Stimulated activated CD4-positive, alpha-beta T cell treated with anti-CD3 and anti-CD28 coated beads, Interleukin-1b, Interleukin-23, amount 100 ng/mL, for 1 hour (primary cell): ENCODE measurements around the gene USP21.

Experiments used
- DNase-seq, 2 donors: peaks; one replicate each; pipeline ENCODE4 v3.0.0-alpha.2; 2020; ENCODE audit warnings: low read depth in 2 of 2

The USP21 gene

DNA sequence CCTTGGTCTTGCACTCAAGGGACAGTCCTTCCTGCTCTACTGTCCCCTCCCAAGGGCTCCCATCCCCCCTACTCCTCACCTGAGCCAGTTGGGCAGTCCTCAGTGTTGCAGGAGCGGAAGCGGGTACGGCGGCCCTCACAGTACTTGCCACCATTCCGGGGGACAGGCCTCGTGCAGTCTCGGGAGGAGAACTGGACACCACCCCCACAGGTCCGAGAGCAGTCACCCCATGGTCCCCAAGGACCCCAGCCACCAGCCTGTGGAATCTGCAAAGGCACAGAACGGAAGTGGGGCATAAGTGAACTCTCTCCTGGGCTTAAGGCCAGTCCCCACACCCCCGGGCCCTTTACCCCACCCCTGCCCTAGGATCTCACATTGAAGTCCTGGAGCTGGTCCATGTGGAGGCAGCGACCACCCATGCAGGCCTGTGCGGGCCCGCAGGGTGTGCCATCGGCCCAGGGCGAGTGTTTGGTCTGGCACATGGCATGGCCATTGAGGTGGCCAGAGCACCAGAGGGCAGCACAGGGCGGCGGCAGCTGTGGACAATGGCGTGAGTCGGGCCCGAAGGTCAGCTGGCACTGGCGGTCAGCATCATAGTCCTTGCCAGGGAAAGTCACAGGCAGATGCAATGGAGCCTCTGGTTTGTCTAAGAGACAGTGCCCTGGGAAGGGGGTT is 34.4 kb downstream of the USP21 start:
- no peak for DNase-seq

DNA sequence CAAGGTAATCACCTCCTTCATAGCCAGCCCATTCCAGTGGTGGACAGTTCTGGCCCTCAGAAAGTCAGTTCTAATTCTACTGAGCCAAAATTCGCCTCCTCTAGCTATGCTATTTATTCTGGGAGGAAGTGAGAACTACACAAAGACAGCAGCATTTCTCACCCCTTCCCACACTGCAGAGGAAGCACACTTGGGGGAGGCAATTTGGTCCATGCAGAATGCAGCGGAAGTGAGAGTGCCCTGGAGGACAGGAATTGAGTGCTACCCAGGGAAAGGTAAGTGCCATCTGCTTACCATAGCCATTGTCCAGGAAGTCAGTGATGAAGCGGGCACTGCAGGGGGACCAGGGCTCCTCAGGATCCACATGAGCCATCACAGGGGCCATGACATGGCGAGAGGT is 35.9 kb downstream of the USP21 start:
- no peak for DNase-seq

DNA sequence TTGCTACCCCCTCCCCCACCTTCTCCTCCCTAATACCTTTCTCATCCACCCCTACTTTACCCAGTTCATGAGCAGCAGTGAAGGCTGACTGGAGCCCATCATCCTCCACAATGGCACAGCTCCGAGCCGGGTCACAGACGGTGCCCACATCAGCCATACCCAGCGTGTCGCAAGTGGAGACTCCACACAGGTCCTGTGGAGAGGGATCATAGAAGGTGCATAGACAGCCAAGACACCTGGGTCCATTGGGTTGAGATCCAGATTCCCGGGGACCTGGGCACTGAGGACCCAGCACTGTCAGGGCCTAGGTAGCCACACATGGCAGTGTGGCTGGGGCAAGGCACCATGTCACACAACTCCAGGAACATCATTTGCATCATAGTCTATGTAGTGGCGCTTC is 36.8 kb downstream of the USP21 start:
- no peak for DNase-seq

GRCh38 chr1:161196521-161197451 is 37.5 kb downstream of the USP21 start:
- DNase-seq = no peak

DNA sequence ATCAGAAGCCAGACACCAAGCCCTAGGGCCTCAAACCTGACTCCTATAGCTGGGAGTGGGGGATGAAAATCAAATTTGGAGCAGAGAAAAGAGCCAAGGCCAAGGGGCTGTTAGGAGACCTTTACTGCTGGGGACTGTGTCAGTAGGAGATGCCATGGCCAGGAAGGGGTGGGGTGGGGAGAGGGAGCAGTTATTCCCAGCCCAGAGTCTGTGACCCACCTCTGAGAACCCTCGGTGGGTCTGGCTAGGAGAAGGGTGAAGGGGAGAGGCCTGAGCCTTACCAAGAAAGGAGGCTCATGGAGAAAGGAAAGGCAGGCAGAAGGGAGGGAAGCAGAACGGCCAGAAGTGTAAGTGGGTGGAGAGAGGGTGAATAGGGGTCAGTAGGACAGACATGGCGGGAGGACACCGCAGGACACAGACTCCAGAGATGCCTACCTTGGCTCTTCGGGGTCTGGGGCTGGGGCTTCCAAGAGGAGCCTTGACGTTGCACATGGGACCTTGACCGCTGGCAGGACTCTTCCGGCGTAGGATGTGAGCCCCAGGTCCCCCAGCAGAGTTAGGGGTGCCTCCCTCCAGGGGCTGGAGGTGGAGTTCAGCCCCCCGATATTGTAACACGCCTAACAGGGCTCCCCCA is 38.4 kb downstream of the USP21 start:
- no peak for DNase-seq

- no peak for DNase-seq
Measured at GRCh38 chr1:161198194-161198896, 39.0 kb downstream of the USP21 start.

DNA sequence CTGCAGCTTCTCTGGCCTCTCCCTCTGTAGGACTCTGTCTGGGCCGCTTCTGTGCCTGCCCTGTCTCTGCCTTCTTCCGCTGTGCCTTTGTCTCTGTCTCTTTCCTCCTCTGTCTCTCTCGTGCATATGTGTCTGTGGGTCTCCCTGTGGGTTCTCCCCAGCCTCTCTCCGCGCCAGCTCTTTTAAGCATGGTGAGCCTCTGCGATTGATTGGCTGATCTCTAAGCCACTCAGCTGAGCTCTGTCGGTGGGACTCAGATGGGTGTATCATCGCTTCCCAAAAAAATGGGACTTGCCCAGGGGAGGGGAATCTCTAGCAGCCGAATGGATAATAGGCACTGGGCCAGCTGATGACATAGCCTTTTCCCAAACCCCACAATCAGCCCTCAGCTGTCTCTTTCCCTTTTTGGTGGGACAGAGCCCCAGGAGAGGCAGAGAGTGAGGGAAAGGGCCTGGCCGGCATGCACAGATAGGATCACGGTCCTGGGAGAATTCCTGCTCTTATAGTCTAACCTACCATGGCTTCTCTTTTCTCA is 39.7 kb downstream of the USP21 start, which contains the start of gene ADAMTS4:
ADAMTS4 (minus strand) TSS at position 158 of the 535 bp plus-strand sequence. CDS start 427 bp downstream, outside the sequence.
- no peak for DNase-seq

DNA sequence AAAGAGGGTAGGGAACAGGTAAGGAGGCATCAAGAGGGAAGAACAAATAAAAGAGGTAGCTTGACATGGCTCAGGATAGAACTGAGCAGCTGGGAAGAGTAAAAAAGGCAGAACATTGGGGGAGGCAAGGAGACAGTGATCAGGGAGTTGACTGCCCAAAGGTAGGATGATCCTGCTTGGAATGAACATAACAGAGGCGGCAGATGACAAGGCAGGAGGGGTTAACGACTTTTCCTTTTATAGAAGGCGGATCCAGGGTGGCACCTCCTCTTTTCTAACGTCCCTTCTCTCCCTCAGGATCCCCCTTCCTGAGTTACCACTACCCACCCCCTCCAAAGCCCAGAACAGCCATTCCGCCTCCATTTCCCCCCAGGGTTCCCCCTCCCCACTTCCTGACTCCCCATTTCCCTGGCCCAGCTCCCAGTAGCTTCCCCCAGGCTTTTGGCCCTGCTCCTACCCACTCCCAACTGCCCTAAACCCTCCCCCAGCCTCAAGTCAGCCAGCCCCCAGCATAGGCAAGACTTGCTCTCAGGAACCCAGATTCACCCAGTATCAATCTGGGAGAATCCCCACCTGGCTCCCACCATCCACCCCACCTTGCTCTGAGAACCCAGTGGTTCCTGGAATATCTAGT is 40.3 kb downstream of the USP21 start:
- no peak for DNase-seq

GRCh38 chr1:161200421-161200991 is 41.2 kb downstream of the USP21 start:
- no peak for DNase-seq

DNA sequence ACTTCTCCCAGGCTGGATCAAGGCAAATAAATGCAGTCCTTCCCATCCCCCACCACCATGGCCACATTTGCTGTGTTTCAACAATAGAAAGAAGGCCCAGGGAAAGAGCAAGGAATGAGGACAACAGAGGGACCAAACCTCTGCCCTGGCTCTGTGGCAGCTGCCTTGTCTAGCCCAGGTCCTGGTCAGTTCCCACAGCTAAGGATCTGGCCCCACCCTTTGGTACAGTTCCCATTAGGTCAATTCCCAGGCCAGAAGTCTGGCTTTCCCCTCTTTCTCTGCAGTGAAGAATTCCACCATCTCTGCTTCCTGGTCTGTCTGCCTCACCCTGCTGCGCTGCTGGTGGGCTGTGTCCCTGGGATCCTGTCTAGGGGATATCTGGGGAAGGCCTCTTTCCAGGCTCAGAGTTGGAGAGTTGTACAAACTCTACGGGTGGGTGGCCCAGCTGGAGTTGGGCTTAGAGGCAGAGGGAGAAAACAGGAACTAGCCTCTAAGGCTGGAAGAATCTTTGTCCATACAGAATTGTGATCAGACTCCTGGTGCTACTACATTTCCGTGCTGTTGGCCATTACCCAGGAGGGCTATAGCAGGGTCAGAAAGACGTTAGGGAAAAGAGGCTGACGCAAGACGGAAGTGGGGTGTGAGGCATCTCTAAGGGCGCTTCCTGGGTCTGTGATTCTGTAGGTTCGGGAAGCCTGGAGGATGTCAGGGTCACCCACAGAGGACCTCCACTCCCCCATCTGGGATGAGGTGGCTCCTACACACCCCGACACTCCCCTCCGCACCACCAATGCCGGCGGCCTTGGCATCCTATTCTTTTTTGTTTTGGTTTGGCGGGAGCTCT is 41.9 kb downstream of the USP21 start:
- DNase-seq = no peak

- DNase-seq = peak; percentile 68 to 86
Measured at GRCh38 chr1:161201836-161202712, 42.8 kb downstream of the USP21 start, which contains the start of gene NDUFS2. Gene NDUFS2 (plus strand): TSS chr1:161202367. CDS start chr1:161202386, 19 bp downstream.

GRCh38 chr1:161206411-161207140 is 47.3 kb downstream of the USP21 start:
- no peak for DNase-seq

- DNase-seq = no peak
Measured at GRCh38 chr1:161207173-161207572, 47.9 kb downstream of the USP21 start.

DNA sequence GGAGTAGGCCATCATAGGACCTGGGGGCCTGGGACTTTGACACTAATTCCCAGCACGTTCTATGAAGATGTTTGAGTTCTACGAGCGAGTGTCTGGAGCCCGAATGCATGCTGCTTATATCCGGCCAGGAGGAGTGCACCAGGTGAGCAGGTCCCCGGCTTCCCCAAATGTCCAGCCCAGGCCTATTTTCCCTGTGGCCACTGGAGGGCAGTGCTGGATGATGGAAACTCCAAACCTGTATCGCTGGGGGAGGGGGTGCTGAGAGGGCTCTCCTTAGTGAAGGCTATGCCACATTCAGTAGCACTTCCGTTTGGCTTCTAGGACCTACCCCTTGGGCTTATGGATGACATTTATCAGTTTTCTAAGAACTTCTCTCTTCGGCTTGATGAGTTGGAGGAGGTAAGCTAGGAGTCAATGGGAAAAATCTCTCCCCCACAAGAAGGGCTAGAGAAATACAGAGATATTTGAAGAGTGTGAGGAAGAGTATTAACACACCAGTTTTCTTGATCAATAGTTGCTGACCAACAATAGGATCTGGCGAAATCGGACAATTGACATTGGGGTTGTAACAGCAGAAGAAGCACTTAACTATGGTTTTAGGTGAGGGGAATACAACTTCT is 50.6 kb downstream of the USP21 start:
- peak in 1 of 2 donors; percentile 51 for DNase-seq

DNA sequence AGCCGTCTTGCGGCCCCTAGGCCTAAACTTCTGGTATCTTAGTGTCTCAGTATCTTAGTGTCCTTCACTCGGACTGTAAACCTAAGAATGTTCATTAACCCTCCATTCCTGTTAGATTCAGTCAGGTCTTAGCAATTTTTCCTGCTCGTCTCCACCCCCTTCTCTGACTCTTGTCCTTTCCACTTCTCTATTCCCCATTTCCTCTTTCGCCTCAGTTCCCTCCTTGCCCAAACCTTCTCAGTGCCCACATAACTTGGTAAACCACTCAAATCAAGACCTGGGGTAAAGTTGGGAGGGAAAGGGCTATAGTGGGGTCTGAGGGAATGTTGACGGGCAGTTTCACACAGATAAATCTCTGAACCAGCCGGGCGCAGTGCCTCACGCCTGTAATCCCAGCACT is 55.1 kb downstream of the USP21 start:
- no peak for DNase-seq

DNA sequence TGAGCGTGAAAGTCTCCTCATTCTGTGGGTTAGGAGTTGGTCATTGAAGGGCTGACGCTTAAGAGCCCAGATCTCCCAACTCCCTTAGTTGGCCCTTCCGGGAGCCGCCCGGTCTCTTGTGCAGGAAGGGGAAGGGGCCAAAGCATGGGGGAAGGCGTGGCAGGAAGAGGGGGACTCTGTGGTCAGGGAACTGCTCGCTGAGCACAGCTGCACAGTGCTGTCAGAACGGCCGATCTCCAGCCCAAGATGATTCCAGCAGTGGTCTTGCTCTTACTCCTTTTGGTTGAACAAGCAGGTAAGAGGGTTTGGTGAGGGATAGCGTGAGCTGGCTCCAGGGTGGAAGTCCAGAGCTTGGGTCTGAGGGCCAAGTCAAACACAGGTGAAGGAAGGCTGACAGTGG is 55.8 kb downstream of the USP21 start, which contains the start of gene FCER1G:
FCER1G (plus strand) TSS at position 220 of the 400 bp plus-strand sequence; CDS start at position 247, 27 bp downstream.
- DNase-seq = no peak
